Measurements from ENCODE around the gene CSNK1G2.

The CSNK1G2 gene

GRCh38 chr19:2014731-2015607 is 74.0 kb downstream of the CSNK1G2 start:
- peak in 1 of 4 experiments; percentile 11 for DNase-seq (ENCODE audit: low read depth in 4 of 4, low spot score in 1 of 4)

GRCh38 chr19:2015608-2015950 is 74.6 kb downstream of the CSNK1G2 start, which contains the start of gene BTBD2:
TSS of gene BTBD2 (minus strand) at chr19:2015714. CDS start at chr19:2015703, 11 bp downstream.
- DNase-seq (ENCODE audit: low read depth in 4 of 4, low spot score in 1 of 4) = peak in 3 of 4 experiments; percentile 30 to 51 (median 34)

GRCh38 chr19:2016041-2016807 is 75.3 kb downstream of the CSNK1G2 start:
- peak in 1 of 4 experiments; percentile 16 for DNase-seq (ENCODE audit: low read depth in 4 of 4, low spot score in 1 of 4)

DNA sequence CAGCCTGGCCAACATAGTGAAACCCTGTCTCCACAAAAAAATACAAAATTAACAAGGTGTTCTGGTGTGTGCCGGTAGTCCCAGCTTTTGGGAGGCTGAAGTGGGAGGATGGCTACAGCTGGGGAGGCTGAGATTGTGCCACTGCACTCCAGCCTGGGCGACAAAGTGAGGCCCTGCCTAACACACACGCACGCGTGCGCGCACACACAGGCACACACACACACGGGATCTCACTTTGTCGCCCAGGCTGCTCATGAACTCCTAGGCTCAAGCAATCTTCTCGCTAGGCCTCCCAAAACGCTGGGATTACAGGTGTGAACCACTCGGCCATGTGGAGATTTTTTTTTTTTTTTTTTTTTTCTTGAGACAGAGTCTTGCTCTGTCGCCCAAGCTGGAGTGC is 77.8 kb downstream of the CSNK1G2 start:
- no peak for DNase-seq (ENCODE audit: low read depth in 4 of 4, low spot score in 1 of 4)

DNA sequence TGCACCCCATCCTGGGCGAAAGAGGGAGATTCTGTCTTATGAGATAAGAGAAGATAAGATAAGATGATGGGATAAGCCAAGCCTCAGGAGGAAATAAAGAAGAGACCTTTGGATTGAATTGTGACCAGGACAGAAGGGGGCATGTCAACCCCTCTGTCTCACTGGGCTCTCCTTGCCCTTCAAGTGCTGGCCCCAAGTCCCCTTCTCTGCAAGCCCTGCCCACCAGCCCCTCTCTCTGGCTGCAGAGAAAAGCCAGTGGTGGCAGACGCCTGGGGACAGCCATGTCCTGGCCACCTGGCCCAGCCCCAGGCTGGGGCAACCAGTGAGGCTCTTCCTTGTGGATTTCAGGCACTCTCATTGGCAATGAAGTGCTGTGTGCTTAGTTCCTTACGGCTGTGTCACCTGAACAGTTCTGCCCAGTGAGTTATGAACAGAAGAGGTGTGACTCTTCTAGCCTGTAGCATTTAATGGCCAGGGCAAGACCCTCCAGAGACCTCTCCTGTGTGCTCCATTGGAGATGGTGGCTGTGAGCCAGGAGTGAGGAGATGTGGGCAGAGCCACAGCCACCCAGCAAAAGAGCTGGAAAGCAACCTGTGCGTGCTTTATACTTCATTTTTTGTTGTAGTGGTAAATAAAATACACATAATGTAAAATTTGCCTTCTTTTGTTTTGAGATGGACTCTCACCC is 80.6 kb downstream of the CSNK1G2 start:
- no peak for DNase-seq (ENCODE audit: low read depth in 4 of 4, low spot score in 1 of 4)

GRCh38 chr19:2022289-2022688 is 81.3 kb downstream of the CSNK1G2 start:
- no peak for DNase-seq (ENCODE audit: low read depth in 4 of 4, low spot score in 1 of 4)

DNA sequence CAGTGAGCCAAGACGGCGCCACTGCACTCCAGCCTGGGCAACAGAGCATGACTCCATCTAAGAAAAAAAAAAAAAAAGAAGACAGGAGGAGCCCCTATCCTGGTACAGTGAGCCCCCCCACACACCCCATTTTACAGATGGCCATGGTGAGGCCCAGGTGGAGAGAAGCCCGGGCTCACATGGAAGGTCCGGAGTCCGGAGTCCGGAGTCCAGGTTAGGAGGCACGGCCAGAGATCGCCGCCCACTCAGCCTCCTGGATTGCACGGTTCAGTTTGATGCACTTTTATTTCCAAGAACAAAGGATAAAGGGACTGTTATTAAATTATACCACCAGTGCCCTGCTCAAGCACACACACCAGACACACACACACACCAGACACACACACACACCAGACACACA is 85.8 kb downstream of the CSNK1G2 start:
- DNase-seq (ENCODE audit: low read depth in 4 of 4, low spot score in 1 of 4) = no peak

GRCh38 chr19:2027361-2027760 is 86.4 kb downstream of the CSNK1G2 start:
- no peak for DNase-seq (ENCODE audit: low read depth in 4 of 4, low spot score in 1 of 4)

Data from stimulated activated CD4-positive, alpha-beta T cell treated with anti-CD3 and anti-CD28 coated beads, Interleukin-1b, Interleukin-23, amount 100 ng/mL, for 24 hours (primary cell).